ACHN (cell line): ENCODE results near the gene FAM83C.

Source experiments
- DNase-seq: peaks from one replicate; pipeline ENCODE4 v3.0.0-alpha.2; 2015
- in situ Hi-C: cut with HindIII; loops from 2 replicates; pipeline ENCODE4 v1.10.0; 2017; ENCODE audit warnings: low sequenced_read_pairs, low pct_ligation_motif_present, low pct_unique_long_range_greater_than_20kb

The FAM83C gene

GRCh38 chr20:35291654-35292503 lies at the start of gene FAM83C:
TSS of gene FAM83C (minus strand) at chr20:35292425. CDS start at chr20:35292304, 121 bp downstream.
- no peak for DNase-seq
- in situ Hi-C loops = no loop called here

GRCh38 chr20:35341366-35342028 lies 49.3 kb upstream of the FAM83C start:
- in situ Hi-C loops = no loop called here
- DNase-seq = no peak

GRCh38 chr20:35340436-35340835 lies 48.2 kb upstream of the FAM83C start:
- in situ Hi-C loops = no loop called here
- DNase-seq = no peak

GRCh38 chr20:35339636-35340035 lies 47.4 kb upstream of the FAM83C start:
- in situ Hi-C loops = no loop called here

GRCh38 chr20:35339007-35339406 lies 46.8 kb upstream of the FAM83C start:
- in situ Hi-C loops = no loop called here
- DNase-seq = peak; percentile 57

More at GRCh38 chr20:35339636-35340035, 47.4 kb upstream of the FAM83C start:
- no peak for DNase-seq

GRCh38 chr20:35334311-35335101 lies 42.3 kb upstream of the FAM83C start:
- DNase-seq = no peak
- in situ Hi-C loops = no loop called here

- DNase-seq = no peak
- in situ Hi-C loops = no loop called here
Observed at GRCh38 chr20:35333606-35334005, 41.4 kb upstream of the FAM83C start.

GRCh38 chr20:35332540-35333200 lies 40.4 kb upstream of the FAM83C start:
- DNase-seq = no peak
- in situ Hi-C loops = no loop called here

GRCh38 chr20:35329435-35330139 lies 37.4 kb upstream of the FAM83C start:
- in situ Hi-C loops = no loop called here
- peak; percentile 64 for DNase-seq

- in situ Hi-C loops = no loop called here
- DNase-seq = no peak
Observed at GRCh38 chr20:35328689-35329088, 36.5 kb upstream of the FAM83C start.

- no peak for DNase-seq
- in situ Hi-C loops = no loop called here
Observed at GRCh38 chr20:35328095-35328685, 36.0 kb upstream of the FAM83C start.

- in situ Hi-C loops = no loop called here
- peak; percentile 27 for DNase-seq
Observed at GRCh38 chr20:35327074-35327976, 35.1 kb upstream of the FAM83C start.

- DNase-seq = no peak
- in situ Hi-C loops = no loop called here
Observed at GRCh38 chr20:35326740-35327073, 34.5 kb upstream of the FAM83C start.

GRCh38 chr20:35326021-35326739 lies 34.0 kb upstream of the FAM83C start:
- no peak for DNase-seq

GRCh38 chr20:35325401-35325800 lies 33.2 kb upstream of the FAM83C start:
- in situ Hi-C loops = no loop called here
- no peak for DNase-seq

More at GRCh38 chr20:35326021-35326739, 34.0 kb upstream of the FAM83C start:
- in situ Hi-C loops = no loop called here

- DNase-seq = peak; percentile 87
- in situ Hi-C loops = no loop called here
Observed at GRCh38 chr20:35320396-35321126, 28.3 kb upstream of the FAM83C start.
